Upper lobe of left lung (tissue), 6 donors: ENCODE results near the gene RANBP9. TPM values are rescaled to one million over a fixed set of nuclear protein-coding genes. Genes with fewer than 3 reads are reported as not detected.

Experiments
- total RNA-seq, 6 donors: library from RNA; depleted of rRNA in 4 of 6; stranded (reverse); fragments of >200 nt in 4 of 6; gene quantifications; one replicate each; pipeline versions ENCODE4 v1.1.0 to v1.2.1, GENCODE V29; 2016 to 2021
- donor health status: DM: no; HTN: no; CAD: no; lungs with moderate emphysema.
- donor health status: DM: no; HTN: yes; CAD: no; lungs with severe emphysema.

RANBP9 gene
- total RNA-seq, 6 donors from 2014 or later: 29.8 to 46.7 (median 36.4) TPM

Other genes starting within 250 kb of the RANBP9 start
- gene GFOD1, start 224.2 kb downstream of the RANBP9 start, total RNA-seq: 10 to 100 TPM; 22.8 to 37.7 (median 25.8) TPM
- gene SIRT5, start 137.2 kb downstream of the RANBP9 start, total RNA-seq: 10 to 100 TPM in 3 of 6 donors, 1 to 10 TPM in 3; 7.0 to 19.9 (median 11.0) TPM
- gene NOL7, start 96.5 kb downstream of the RANBP9 start, total RNA-seq: 100 to 1,000 TPM in 2 of 6 donors, 10 to 100 TPM in 4; 47.0 to 102 (median 84.7) TPM
- gene MCUR1, start 102.7 kb upstream of the RANBP9 start, total RNA-seq: 10 to 100 TPM in 5 of 6 donors, 1 to 10 TPM in 1; 9.4 to 34.6 (median 26.5) TPM
- 1 to 10 TPM; 1.4 to 4.3 (median 2.5) TPM for gene RNF182, start 213.1 kb upstream of the RANBP9 start, total RNA-seq